Astrocyte of the spinal cord (primary cell): Measurements from ENCODE around the gene PSMB7.

ENCODE experiments used
- DNase-seq: peaks from one replicate; pipeline ENCODE4 v3.0.0; 2011; ENCODE audit warnings: low read depth, low spot score
- H3K4me3 ChIP-seq: 2 replicates; pipeline ENCODE4 v1.5.1; 2011; ENCODE audit warnings: low read depth, mild to moderate bottlenecking, low read length, moderate library complexity
- in situ Hi-C: cut with HindIII; loops from 2 replicates; pipeline ENCODE4 v1.10.0; 2017; ENCODE audit warnings: low sequenced_read_pairs
- TF ChIP-seq, protein P1 (sequence below): IDR thresholded peaks from 2 replicates; pipeline ENCODE4 v1.5.1; 2012; ENCODE audit warnings: low read depth, mild to moderate bottlenecking, low read length, inconsistent platforms

PSMB7 gene

DNA sequence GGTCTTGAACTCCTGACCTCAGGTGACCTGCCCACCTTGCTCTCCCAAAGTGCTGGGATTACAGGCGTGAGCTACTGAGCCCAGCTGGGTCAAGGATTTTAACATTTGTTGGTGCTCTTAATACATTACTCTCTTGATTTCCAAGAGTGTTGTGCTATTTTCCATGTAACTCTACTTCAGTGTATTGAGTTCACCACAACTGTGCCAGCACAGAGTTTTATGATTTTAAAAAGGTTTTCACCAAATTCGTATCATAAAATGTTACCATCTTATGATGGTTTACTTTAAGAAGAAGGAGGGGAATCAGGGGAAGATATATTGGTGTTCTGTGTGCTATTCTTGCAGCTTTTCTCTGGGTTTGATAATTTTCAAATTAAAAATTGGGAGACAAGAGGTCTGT, 28.4 kb upstream of the PSMB7 start:
- H3K4me3 ChIP-seq, result no peak overlapping the region
- TF ChIP-seq, protein P1, sequence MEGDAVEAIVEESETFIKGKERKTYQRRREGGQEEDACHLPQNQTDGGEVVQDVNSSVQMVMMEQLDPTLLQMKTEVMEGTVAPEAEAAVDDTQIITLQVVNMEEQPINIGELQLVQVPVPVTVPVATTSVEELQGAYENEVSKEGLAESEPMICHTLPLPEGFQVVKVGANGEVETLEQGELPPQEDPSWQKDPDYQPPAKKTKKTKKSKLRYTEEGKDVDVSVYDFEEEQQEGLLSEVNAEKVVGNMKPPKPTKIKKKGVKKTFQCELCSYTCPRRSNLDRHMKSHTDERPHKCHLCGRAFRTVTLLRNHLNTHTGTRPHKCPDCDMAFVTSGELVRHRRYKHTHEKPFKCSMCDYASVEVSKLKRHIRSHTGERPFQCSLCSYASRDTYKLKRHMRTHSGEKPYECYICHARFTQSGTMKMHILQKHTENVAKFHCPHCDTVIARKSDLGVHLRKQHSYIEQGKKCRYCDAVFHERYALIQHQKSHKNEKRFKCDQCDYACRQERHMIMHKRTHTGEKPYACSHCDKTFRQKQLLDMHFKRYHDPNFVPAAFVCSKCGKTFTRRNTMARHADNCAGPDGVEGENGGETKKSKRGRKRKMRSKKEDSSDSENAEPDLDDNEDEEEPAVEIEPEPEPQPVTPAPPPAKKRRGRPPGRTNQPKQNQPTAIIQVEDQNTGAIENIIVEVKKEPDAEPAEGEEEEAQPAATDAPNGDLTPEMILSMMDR, result no peak
- no peak for DNase-seq
- in situ Hi-C loops, result no loop called here

- in situ Hi-C loops, result no loop called here
- no peak overlapping the region for H3K4me3 ChIP-seq
- no peak for DNase-seq
- TF ChIP-seq, protein P1, result no peak
Observed at GRCh38 chr9:124442826-124443225, 27.6 kb upstream of the PSMB7 start.

DNA sequence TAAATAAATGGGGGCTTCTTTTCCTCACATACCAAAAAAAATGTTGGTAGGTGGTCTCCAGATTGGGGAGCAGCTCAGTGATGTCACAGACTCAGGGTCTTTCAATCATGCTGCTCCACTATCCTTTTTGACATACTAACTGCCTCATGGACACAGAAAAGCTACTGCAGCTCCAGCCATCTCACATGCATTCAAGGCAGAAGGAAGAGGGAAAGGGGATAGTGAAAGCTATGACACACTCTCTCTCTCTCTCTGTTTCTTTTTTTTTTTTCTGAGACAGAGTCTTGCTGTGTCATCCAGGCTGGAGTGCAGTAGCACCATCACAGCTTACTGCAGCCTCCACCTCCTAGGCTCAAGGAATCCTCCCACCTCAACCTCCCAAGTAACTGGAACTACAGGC, 27.1 kb upstream of the PSMB7 start:
- TF ChIP-seq, protein P1, result no peak
- DNase-seq, result no peak
- in situ Hi-C loops, result no loop called here
- H3K4me3 ChIP-seq, result no peak overlapping the region

- in situ Hi-C loops, result no loop called here
- TF ChIP-seq, protein P1, result no peak
Observed at GRCh38 chr9:124441291-124441690, 26.0 kb upstream of the PSMB7 start.

GRCh38 chr9:124440786-124441185, 25.5 kb upstream of the PSMB7 start:
- TF ChIP-seq, protein P1, result no peak
- in situ Hi-C loops, result no loop called here
- H3K4me3 ChIP-seq, result no peak overlapping the region
- DNase-seq, result no peak

More at GRCh38 chr9:124441291-124441690, 26.0 kb upstream of the PSMB7 start:
- DNase-seq, result no peak
- H3K4me3 ChIP-seq, result no peak overlapping the region

DNA sequence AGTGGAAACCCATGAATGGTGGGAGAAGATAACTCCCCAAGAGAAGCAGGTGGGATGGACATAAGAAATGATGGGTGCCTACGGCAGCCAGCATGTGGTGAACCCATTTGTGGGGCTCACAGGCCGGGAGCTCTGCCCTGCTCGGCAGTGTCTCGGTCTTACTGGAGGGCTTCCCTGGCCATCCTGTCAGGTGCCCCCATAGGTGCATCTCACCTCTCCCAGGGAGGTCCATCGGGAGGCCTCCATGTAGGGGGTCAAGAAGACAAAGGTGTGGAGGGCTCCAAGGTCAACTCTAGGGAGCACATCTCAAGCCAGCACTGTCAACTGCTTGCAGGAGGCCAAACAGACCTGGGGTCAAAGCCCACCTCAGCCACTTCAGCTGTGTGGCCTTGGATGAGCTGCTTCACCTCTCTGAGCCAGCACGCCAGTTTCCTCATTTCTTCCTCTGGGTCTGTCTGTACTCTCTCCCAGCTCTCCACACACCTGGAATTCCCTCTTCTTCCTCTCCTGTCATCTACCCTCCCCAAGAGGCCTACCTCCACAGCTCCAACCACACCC, 24.5 kb upstream of the PSMB7 start:
- DNase-seq, result no peak
- in situ Hi-C loops, result no loop called here
- TF ChIP-seq, protein P1, result no peak
- no peak overlapping the region for H3K4me3 ChIP-seq

DNA sequence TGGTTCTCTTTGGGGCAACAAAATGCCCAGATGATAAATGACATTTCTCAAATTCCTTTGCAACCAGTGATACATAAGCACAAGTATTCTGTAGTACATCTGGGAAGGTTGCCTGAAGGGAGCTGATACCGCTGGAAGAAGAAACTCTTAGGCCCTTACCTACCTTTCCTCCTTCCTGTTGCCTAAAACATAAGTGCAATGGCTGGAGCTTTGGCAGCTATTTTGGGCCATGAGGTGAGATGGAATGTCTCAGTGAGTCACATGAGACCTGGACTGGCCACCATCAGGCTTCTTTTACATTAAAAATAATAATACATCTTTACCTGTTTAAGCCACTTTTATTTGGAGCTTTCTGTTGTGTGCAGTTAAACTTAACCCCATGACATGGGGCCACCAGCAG, 23.8 kb upstream of the PSMB7 start:
- TF ChIP-seq, protein P1, result no peak
- DNase-seq, result no peak
- in situ Hi-C loops, result no loop called here
- no peak overlapping the region for H3K4me3 ChIP-seq
